SK-N-SH (cell line): ENCODE results near the gene CHAC1. TPM values are rescaled to one million over a fixed set of nuclear protein-coding genes. Genes with fewer than 3 reads are reported as not detected.

Experiments
- CTCF ChIA-PET: fragments of 300-600, 350-600 bp; formaldehyde crosslinking; extraction: SDS; loops from one replicate; lab custom pipeline; 2021; lab: Yijun Ruan, JAX
- POLR2A ChIA-PET: fragments of 350-600 bp; sonication (Branson Sonifier 250); formaldehyde crosslinking; extraction: SDS; loops from one replicate; lab custom pipeline; 2020; ENCODE audit warnings: antibody characterized with exemption, inconsistent platforms; lab: Yijun Ruan, JAX
- DNase-seq: peaks from one replicate; pipeline ENCODE4 v3.0.0; 2012
- H2AFZ ChIP-seq: fragments of 200-600 bp; sonication (generic); 2 replicates; pipeline ENCODE4 v1.8.1; 2016; ENCODE audit warnings: antibody characterized with exemption, mild to moderate bottlenecking, low read depth
- H3F3A ChIP-seq: fragments of 200-600 bp; sonication (generic); replicated peaks from 2 replicates; pipeline ENCODE3; 2016; ENCODE audit warnings: antibody characterized with exemption, mild to moderate bottlenecking; ENCODE audit not compliant: insufficient read depth
- H3K27ac ChIP-seq, 2 experiments: fragments of 200-500 bp in 1 of 2; fragments of 200-600 bp in 1 of 2; sonication (Bioruptor generic) in 1 of 2; sonication (generic), shearing (Covaris generic) in 1 of 2; 2 replicates each; pipeline versions ENCODE4 v1.5.1 to v1.6.1; 2014 to 2016; ENCODE audit warnings: low read depth in 2 of 2, inconsistent platforms in 1 of 2, low read length in 1 of 2, mild to moderate bottlenecking in 1 of 2, mixed read lengths in 1 of 2
- H3K27me3 ChIP-seq: fragments of 200-600 bp; sonication (generic), shearing (Covaris generic); 2 replicates; pipeline ENCODE4 v1.6.1; 2016; ENCODE audit warnings: mixed run types; ENCODE audit not compliant: insufficient read depth
- H3K36me3 ChIP-seq, 2 experiments: fragments of 200-500 bp in 1 of 2; fragments of 200-600 bp in 1 of 2; sonication (Bioruptor generic) in 1 of 2; sonication (generic) in 1 of 2; replicated peaks in 1 of 2; 2 replicates each; pipeline versions ENCODE3 to v1.5.1; 2014 to 2016; ENCODE audit warnings: low read length in 1 of 2, mild to moderate bottlenecking in 1 of 2; ENCODE audit not compliant: insufficient read depth in 2 of 2, control insufficient read depth in 1 of 2
- H3K4me1 ChIP-seq, 2 experiments: fragments of 200-500 bp in 1 of 2; fragments of 200-600 bp in 1 of 2; sonication (Bioruptor generic) in 1 of 2; sonication (generic), shearing (Covaris generic) in 1 of 2; 2 replicates each; pipeline versions ENCODE4 v1.5.1 to v1.6.1; 2014 to 2016; ENCODE audit warnings: low read depth in 1 of 2, low read length in 1 of 2, mixed run types in 1 of 2; ENCODE audit not compliant: insufficient read depth in 2 of 2, control insufficient read depth in 1 of 2
- H3K4me2 ChIP-seq: fragments of 200-600 bp; sonication (generic), shearing (Covaris generic); 2 replicates; pipeline ENCODE4 v1.6.1; 2017; ENCODE audit warnings: mixed run types
- H3K4me3 ChIP-seq, 2 experiments: fragments of 200-500 bp in 1 of 2; fragments of 200-600 bp in 1 of 2; sonication (Bioruptor generic) in 1 of 2; sonication (generic), shearing (Covaris generic) in 1 of 2; 2 replicates each; pipeline versions ENCODE4 v1.5.1 to v1.8.1; 2014 to 2016; ENCODE audit warnings: low read depth in 2 of 2, inconsistent platforms in 1 of 2, low read length in 1 of 2, mild to moderate bottlenecking in 1 of 2, mixed read lengths in 1 of 2, moderate library complexity in 1 of 2
- H3K79me2 ChIP-seq: fragments of 200-600 bp; sonication (generic); 2 replicates; pipeline ENCODE4 v1.8.1; 2017; ENCODE audit warnings: mild to moderate bottlenecking; ENCODE audit not compliant: insufficient read depth
- H3K9ac ChIP-seq: fragments of 200-600 bp; sonication (generic); 2 replicates; pipeline ENCODE4 v1.6.1; 2017; ENCODE audit warnings: mixed run types
- H3K9me2 ChIP-seq: fragments of 200-600 bp; sonication (generic); 2 replicates; pipeline ENCODE4 v1.6.1; 2017; ENCODE audit warnings: mixed run types
- H3K9me3 ChIP-seq: fragments of 200-600 bp; sonication (generic); 2 replicates; pipeline ENCODE4 v1.6.1; 2017; ENCODE audit warnings: mixed run types, mild to moderate bottlenecking, moderate library complexity
- H4K20me1 ChIP-seq: fragments of 200-600 bp; sonication (generic); 2 replicates; pipeline ENCODE4 v1.6.1; 2017; ENCODE audit warnings: mild to moderate bottlenecking, mixed run types; ENCODE audit not compliant: insufficient read depth
- EP300 ChIP-seq, 2 experiments: IDR thresholded peaks; 2 replicates each; pipeline versions ENCODE4 v1.4.0 to v1.6.1; 2012; ENCODE audit warnings: borderline replicate concordance in 1 of 2, low read depth in 1 of 2, low read length in 1 of 2
- EZH2phosphoT487 ChIP-seq: fragments of 200-600 bp; sonication (generic); IDR thresholded peaks from 2 replicates; pipeline ENCODE4 v1.6.1; 2017; ENCODE audit warnings: low read depth, mixed run types, mild to moderate bottlenecking, antibody characterized with exemption, moderate library complexity, borderline replicate concordance
- FOXJ3 ChIP-seq: sonication (generic); formaldehyde crosslinking; IDR thresholded peaks from 2 replicates; pipeline ENCODE4 v1.5.1; 2020; ENCODE audit warnings: mild to moderate bottlenecking, missing genetic modification reagents
- GABPA ChIP-seq: IDR thresholded peaks from 2 replicates; pipeline ENCODE4 v1.4.0; 2012; ENCODE audit warnings: low read depth, mild to moderate bottlenecking
- MAX ChIP-seq: IDR thresholded peaks from 2 replicates; pipeline ENCODE4 v1.4.0; 2012; ENCODE audit warnings: low read depth
- TCF12 ChIP-seq: IDR thresholded peaks from 2 replicates; pipeline ENCODE4 v1.4.0; 2012
- TEAD4 ChIP-seq: IDR thresholded peaks from 2 replicates; pipeline ENCODE4 v1.4.0; 2012; ENCODE audit warnings: mild to moderate bottlenecking, borderline replicate concordance; ENCODE audit not compliant: insufficient read depth
- USF1 ChIP-seq: IDR thresholded peaks from 2 replicates; pipeline ENCODE4 v1.4.0; 2012; ENCODE audit warnings: low read depth, borderline replicate concordance
- YY1 ChIP-seq: IDR thresholded peaks from 2 replicates; pipeline ENCODE4 v1.4.0; 2012; ENCODE audit warnings: low read depth, mild to moderate bottlenecking
- WGBS: methylation state at CpG from one replicate; pipeline ENCODE4 v1.1.6; 2017; ENCODE audit warnings: low lambda C conversion rate; 5-methylcytosine and 5-hydroxymethylcytosine counted together
- polyA plus RNA-seq, 3 experiments: library from polyadenylated mRNA; depleted of rRNA; stranded (reverse); fragments of >200 nt; gene quantifications; 2 replicates each; pipeline ENCODE4 v1.2.3, GENCODE V29; 2012

Gene CHAC1
- polyA plus RNA-seq, 1 of the 3 experiments (the other 2 are of a cell fraction) = 9.3 TPM

- DNase-seq = no peak
- WGBS = 78% methylated on average over 7 of the region's 11 CpGs
- no peaks in the 10 kb centered on the region for H4K20me1 ChIP-seq
- TF ChIP-seq USF1 (no peak), EP300 (IDR thresholded peaks at IDR 0.05; ENCODE audit: borderline replicate concordance in 1 of 2, low read depth in 1 of 2, low read length in 1 of 2) (no peak), EZH2phosphoT487 (no peak), TCF12 (no peak), FOXJ3 (CRISPR knock-in tag) (no peak), GABPA (no peak)
- H2AFZ ChIP-seq = no peak overlapping the region
- H3K4me2 ChIP-seq = no peak overlapping the region
- peaks cover 35% of the 10 kb centered on the region for H3K27me3 ChIP-seq
- no peaks in the 10 kb centered on the region for H3F3A ChIP-seq
- no peaks in the 10 kb centered on the region for H3K9me2 ChIP-seq
- no peak overlapping the region for H3K4me3 ChIP-seq
- no peaks in the 10 kb centered on the region for H3K79me2 ChIP-seq
- no peak overlapping the region for H3K9ac ChIP-seq
- H3K4me1 ChIP-seq = peaks cover 17 to 31% of the 10 kb centered on the region in 2 experiments; a peak in 2 of 4 replicates
- H3K9me3 ChIP-seq = no peaks in the 10 kb centered on the region
- ChIA-PET CTCF (interaction anchor here (2.8 to 33.6 kb wide), 3 partner anchors 8 to 92 kb away, joined by 20 to 675 read pairs (median 109); partner anchors contain the start of gene VPS18), POLR2A (no interaction called here)
- no peaks in the 10 kb centered on the region for H3K36me3 ChIP-seq
- no peak overlapping the region for H3K27ac ChIP-seq
Observed at GRCh38 chr15:40932649-40933516, 20.4 kb upstream of the CHAC1 start.

GRCh38 chr15:40933517-40933902 lies 19.8 kb upstream of the CHAC1 start:
- DNase-seq = no peak
- WGBS = 70% methylated on average over 3 of the region's 3 CpGs
- Histone ChIP-seq H3K9me3 (no peaks in the 10 kb centered on the region), H3K4me1 (peaks cover 14 to 31% of the 10 kb centered on the region in 2 experiments; a peak in 2 of 4 replicates), H3K9me2 (no peaks in the 10 kb centered on the region), H2AFZ (no peak overlapping the region), H3K27ac (no peak overlapping the region), H3K4me2 (no peak overlapping the region), H4K20me1 (no peaks in the 10 kb centered on the region), H3K36me3 (no peaks in the 10 kb centered on the region), H3K27me3 (peaks cover 28% of the 10 kb centered on the region), H3K9ac (no peak overlapping the region), H3K4me3 (no peak overlapping the region), H3K79me2 (no peaks in the 10 kb centered on the region), H3F3A (no peaks in the 10 kb centered on the region)
- no peak for TF ChIP-seq YY1
- TF ChIP-seq USF1 = no peak
- TF ChIP-seq TEAD4 = no peak
- TF ChIP-seq MAX = no peak
- CTCF ChIA-PET = interaction anchor here (1.0 to 33.6 kb wide), 2 partner anchors 32 to 76 kb away, joined by 3 to 675 read pairs; partner anchors contain the start of gene VPS18
- POLR2A ChIA-PET = interaction anchor here (0.7 kb wide), 1 partner anchor 727 kb away, joined by 3 read pairs; the partner anchor contains the start of gene MGA
